ENCODE results near the gene ADAM15.
A peak's percentile ranks its signal among the peaks of the same experiment; 100 is the strongest.

Gene ADAM15

DNA sequence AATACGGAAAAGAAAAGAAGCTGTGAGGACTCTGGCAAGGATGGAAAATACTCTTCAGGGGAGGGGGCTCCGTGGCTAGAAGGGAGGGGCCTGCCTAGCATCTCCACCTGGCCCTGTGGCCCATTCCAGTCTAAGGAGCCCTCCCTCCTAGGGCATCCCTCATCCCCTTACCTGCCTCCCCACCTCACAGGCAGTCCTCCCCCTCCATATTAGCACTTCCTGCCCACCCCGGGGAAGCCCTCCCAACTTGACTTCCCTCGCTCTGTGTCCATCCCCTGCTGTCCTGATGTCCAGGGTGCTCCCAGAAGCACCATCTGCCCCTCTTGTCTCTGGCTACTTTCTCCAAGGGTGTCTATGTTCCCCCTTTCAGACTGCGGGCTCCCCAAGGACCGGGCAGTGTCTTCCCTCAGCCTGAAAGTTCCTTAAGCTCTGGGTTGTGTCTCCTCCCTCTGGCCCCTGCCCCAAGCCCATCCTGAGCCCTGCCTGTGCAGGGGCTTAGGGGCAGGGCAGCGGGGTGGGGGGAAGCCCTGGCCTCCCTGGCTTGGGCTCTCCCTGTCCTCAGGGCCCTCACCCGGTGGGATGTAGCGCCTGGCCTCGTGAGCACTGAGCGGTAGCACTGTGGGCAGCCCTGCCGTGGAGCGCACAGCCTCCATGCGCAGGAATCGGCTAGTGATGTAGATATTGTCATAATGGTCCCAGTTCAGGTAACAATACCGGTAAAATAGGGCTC lies 21.4 kb upstream of the ADAM15 start:
- DNase-seq (ENCODE audit: low read depth in 2 of 3, low spot score in 1 of 3), result no peak

DNA sequence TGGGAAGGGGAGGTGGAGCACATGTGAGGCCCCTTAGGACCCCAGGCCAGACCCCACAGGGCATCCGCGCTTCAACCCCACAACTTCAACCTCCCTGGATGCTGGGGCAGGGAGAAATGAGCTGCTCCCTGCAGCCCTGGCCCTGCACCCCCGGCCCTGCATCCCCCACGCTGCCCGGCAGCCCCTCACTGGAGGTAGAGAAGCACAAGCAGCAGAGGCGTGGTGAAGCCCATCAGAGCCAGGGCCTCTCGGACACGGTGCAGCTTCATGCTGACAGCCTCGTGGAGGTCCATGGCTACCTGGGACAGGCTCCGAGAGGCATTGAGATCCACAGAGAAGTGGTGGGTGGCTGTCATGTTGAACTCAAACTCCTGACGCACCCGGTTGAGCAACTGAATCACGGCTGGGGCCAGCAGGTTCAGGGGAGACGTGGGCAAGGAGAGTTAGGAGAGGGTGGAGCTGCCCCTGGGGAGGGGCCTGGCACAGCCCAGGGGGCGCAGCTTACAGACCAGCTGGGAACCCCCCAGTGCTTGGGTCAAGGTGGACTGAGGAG lies 20.8 kb upstream of the ADAM15 start:
- DNase-seq (ENCODE audit: low read depth in 2 of 3, low spot score in 1 of 3), result no peak

DNA sequence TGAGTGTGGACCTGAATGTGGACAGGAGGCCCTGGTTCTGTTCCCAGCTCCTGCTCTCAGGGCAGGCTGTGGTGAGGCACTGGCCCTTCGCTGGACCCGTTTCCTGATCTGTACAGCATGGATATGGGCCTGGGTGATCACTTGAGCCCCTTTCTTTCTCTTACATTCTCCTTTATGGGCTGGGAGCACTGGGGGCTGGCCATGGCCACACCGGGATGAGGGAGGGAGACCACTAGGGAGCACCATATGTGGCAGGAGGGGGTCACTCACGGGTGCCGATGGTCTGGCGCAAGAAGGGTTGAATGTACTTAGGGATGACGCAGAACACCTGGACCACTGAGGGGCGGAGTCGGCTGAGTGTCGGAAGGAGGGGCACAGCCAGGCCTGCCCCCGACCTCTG lies 20.2 kb upstream of the ADAM15 start:
- no peak for DNase-seq (ENCODE audit: low read depth in 2 of 3, low spot score in 1 of 3)

DNA sequence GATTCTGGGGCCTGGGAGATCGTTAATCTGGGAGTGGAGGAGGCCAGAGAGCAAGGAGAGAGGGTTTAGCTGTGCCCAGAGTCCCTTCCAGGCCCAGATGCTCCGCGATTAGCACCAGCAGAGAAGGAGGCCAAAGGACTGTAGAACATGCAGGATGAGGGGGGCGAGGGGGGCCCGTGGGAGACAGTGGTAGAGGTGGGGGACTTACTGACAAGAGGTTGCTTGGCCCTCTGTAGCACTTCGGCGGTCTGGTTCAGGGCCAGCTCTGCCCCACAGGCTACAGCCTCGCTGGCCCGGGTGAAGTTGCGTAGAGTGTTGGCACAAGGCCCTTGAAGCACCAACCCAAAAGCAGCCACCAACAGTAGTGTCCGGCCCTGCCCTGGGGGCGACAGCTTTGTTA lies 18.2 kb upstream of the ADAM15 start:
- DNase-seq (ENCODE audit: low read depth in 2 of 3, low spot score in 1 of 3), result no peak

DNA sequence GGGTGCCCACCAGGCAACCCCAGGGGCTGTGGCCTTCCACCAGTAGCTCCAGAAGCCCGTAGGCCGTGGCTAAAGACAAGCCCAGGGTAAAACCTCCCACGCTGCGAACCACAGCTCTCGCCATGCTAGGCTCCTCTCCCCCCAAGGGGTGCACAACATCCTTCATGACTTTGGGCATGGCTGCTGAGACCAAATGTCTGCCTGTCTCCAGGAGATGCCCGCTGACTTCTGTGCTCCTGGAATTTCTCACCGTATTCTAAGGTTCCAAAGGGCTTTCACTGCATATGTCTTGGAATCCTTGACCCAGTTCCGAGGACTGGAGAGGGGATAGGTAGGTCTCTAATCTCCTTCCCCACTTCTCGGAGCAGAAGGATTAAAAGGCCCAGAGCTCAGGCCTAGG lies 17.6 kb upstream of the ADAM15 start, which contains the start of the genes DCST1 and DCST2:
Gene DCST1 (plus strand): TSS at position 301 of the 400 bp plus-strand sequence. CDS start 213 bp downstream, outside the sequence.
Gene DCST2 (minus strand): TSS at position 258 of the 400 bp plus-strand sequence. CDS start 80 bp downstream, at position 178.
- DNase-seq (ENCODE audit: low read depth in 2 of 3, low spot score in 1 of 3), result no peak

DNA sequence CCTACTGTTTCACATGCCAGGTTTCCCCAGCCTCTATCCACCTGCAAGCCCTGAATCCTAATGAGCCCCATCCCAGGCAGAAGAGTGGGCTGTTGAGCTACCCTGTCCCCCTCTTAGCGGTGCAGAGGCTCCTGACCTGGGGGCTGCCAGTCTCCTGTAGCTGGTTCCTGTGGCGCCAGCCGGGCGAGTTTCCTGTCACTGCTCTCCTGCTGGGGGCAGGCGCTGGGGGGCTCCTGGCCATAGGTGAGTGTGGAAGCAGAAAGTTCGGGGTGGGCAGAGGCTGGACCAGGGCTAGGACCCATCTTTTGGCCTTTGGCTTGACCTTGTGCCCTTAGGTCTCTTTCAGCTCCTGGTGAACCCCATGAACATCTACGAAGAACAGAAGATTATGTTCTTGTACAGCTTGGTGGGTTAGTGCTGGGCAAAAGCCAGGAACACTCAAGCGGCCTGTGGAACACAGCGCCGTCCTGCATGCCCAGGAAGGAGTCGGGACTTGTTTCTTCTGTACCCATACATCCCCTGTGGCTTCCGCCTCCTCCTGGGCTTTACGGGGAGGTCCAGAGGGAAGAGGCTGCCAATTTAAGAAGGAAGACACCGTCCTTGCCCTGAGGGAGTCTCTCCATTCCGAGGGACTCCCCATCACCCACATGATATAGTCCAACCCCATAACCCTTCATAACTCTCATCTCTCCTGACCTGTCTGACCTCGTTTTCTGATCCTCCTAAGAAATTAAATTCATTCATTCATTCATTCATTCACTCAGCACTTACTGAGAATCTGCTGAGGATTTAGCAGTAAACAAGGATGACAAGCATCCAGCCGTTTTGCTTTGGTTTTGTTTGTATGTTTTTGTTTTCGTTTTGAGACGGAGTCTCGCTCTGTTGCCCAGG lies 16.6 kb upstream of the ADAM15 start:
- no peak for DNase-seq (ENCODE audit: low read depth in 2 of 3, low spot score in 1 of 3)

DNA sequence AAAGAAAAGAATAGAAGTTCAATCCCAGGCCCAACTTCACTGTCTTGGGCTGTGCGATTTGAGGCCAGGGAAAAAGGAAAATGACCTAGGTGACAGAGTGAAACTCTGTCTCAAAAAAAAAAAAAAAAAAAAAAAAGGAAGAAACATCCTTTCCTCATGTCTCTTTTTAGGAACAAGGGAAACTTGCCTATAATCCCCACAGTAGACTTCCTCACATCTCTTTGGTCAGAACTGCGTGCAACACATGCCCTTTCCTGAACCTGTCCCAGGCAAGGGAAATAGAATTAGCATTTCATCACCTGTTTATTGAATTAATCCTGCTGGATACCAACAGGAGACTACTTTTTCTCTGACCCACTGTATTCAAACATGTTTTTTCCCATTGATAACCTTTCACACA lies 15.2 kb upstream of the ADAM15 start:
- no peak for DNase-seq (ENCODE audit: low read depth in 2 of 3, low spot score in 1 of 3)

DNA sequence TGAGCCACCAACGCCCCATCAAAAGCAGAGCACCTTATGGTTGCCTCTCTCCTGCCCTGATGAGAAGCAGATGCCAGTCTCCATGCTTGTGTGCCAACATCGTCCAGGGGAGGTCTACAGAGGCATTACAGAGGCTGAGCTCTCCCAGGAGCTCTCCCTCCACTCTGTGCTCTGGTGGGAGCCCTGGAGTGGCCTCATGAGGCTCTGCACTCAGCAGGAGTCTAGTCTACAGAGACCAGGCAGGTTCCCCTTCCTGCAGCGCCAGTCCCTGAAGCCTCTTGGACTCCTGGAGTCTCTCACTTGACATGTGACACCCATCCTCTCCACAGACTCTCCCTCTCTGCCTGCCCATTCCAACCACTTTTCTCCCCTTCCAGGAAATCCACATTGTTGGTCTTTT lies 14.1 kb upstream of the ADAM15 start:
- DNase-seq (ENCODE audit: low read depth in 2 of 3, low spot score in 1 of 3), result no peak

DNA sequence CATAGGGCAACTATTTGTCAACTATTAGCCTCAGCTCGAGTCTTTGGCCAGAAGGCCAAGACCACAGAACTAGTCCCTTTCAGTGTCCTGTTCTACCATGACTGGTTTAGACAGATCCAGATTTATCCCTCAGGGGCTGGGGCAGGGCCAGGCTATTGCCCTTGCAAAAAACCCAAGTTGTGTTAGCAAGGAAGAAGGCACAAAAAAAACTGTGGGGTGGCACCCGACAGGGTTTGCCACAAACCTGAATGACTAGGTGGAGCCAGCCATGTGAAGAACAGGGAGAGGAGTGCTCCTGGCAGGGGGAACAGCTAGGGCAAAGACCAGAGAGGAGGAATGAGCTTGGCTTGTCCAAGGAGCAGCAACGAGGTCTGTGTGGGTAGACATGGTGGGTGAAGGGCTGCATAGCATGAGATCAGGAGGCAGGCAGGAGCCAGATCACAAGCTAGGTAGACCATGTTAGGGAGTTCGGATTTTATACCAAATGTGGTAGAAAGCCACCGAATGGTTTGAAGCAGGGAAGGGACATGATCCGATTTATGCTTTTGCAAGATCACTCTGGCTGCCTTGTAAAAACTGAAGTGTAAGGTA lies 13.2 kb upstream of the ADAM15 start:
- DNase-seq (ENCODE audit: low read depth in 2 of 3, low spot score in 1 of 3), result no peak

DNA sequence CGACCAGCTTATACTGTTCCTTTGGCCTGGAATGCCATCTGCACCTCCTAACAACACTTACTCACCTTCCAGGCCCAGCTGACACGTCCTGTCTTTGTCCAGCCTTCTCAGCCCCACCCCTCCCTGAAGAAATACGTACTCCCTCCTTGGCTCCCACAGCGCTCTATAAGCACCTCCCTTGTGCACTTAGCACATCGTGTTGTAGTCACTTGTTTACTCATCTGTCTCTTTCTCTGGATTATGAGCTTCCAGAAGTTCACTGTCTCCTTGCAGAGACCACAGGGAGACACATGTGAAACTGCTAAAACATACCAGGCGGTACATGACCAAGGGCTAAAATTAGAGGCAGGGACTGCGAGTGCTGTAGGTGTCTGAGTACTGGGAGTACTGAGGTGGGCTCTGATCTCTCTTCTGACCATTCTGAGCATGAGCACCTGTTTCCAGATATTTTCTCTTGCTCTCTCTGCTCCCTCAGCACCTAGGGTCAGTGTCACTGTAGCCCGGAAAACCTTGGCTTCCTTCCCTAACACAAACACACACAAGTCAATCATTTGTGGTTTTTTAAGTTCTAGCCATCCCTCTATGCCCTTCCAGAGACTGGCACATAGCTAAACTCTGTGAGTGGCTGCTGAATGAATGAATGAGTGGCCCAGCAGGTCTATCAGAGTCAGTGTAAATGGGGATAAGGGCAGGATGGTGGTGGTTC lies 12.4 kb upstream of the ADAM15 start:
- no peak for DNase-seq (ENCODE audit: low read depth in 2 of 3, low spot score in 1 of 3)

DNA sequence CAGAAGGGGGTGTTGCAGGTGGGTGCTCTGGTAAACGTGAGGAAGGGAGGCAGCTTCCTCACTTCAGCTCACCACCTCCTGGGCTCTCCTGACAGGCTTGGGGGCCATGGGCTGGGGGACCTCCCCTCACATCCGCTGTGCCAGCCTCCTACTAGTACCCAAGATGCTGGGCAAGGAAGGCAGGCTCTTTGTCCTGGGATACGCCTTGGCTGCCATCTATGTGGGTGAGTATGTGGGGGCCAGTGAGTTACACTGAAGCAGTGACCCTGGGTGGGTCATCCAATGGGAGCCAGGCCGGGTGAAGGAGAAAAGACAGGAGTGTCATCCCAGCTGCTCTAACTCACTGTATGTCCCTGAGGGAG lies 11.8 kb upstream of the ADAM15 start:
- DNase-seq (ENCODE audit: low read depth in 2 of 3, low spot score in 1 of 3), result no peak

DNA sequence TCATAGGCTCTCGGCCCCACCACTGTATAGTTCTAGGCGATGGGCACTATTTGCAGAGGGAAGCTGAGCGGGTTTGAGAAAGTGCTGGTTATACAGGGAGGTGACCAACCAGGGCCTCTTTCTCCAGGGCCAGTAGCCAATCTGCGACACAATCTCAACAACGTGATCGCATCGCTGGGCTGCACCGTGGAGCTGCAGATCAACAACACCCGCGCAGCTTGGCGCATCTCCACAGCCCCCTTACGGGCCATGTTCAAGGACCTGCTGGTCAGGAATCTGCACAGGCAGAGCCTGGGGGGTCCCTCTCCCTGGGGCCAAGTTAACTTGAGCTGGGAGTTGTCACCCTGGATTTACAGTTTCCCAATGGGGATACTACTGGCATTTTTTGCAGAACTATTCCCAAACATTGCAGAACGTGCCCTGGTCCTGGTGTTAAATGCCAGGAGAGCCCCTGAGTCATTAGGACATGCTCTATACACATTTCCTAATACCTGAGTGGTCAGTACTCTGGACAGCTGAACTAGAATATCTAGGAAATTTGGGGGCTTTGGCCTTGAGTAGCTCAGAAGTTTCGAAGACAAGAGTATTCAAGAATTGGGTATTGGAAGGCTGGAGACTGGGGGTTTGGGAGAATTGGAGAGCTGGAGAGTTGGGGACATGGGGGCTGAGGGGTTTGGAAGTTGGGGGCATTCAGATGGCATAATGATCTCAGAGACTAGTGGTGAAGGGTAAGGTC lies 10.6 kb upstream of the ADAM15 start:
- no peak for DNase-seq (ENCODE audit: low read depth in 2 of 3, low spot score in 1 of 3)

DNA sequence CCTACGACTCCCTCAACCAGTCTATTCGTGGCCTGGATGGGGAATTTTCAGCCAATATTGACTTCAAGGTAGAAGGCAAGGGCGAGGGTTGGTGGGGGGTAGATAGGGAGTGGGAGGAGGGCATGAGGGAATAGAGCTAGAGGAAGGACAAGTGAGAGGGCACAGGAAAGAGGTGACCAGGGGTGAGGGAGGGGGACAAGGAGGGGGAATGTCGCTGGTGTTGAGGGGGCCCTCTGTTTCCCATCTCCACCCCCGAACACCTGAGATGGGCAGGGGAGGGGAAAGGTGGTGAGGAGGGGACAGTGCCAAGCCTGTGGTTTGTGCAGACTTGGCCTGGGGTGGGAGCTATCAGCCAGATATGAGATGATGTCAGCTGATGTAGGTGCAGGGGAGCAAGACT lies 8.3 kb upstream of the ADAM15 start:
- DNase-seq (ENCODE audit: low read depth in 2 of 3, low spot score in 1 of 3), result no peak

DNA sequence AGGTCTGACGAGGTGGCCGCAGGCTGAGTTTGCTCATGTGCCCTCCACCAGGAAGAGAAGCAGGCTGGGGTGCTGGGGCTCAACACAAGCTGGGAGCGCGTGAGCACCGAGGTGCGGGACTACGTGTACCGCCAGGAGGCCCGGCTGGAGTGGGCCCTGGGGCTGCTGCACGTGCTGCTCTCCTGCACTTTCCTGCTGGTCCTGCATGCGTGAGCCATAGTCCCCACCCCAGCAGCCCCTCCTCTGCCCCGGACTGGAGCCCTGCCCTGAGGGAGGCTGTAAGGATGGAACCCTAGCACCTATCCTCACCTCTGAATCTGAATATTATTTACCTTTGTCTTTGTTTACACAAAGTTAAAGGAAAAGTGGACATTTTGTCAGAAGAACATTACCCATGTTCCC lies 7.8 kb upstream of the ADAM15 start:
- no peak for DNase-seq (ENCODE audit: low read depth in 2 of 3, low spot score in 1 of 3)

DNA sequence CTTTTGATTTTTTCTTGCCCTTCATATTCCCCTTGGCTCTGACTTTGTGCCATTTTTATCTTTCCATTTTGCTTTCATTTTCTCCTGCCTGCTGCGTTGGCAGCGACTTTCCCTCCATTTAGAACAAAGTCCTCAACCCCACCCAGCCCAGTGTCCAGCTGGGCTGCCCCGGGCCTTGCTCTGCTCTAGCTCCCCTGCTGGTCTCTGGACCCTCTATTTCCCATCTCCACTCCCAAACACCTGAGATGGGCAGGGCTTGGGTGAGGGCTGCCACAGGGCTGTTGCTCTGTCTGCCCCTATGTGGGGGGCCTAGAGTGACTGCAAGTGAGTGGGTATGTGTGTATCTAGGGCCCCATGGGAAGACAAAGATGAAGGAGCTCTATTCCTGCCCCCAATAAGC lies 7.3 kb upstream of the ADAM15 start:
- DNase-seq (ENCODE audit: low read depth in 2 of 3, low spot score in 1 of 3), result no peak

DNA sequence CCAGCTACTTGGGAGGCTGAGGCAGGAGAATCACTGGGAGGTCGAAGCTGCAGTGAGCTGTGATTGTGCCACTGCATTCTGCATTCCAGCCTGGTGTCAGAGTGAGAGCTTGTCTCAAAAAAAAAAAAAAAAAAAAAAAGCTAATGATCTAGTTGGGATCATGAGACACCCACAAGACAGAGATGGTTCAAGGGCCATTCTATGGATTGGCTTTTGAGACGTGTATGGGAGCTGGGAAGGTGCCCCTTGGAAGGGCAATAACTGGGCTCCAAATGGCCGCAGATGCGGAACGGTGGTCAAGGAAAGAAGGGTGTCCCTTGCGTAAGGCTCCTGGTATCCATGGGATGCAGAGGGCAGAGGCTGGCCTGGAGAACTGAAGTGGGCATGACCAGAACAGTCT lies 6.8 kb upstream of the ADAM15 start:
- no peak for DNase-seq (ENCODE audit: low read depth in 2 of 3, low spot score in 1 of 3)

DNA sequence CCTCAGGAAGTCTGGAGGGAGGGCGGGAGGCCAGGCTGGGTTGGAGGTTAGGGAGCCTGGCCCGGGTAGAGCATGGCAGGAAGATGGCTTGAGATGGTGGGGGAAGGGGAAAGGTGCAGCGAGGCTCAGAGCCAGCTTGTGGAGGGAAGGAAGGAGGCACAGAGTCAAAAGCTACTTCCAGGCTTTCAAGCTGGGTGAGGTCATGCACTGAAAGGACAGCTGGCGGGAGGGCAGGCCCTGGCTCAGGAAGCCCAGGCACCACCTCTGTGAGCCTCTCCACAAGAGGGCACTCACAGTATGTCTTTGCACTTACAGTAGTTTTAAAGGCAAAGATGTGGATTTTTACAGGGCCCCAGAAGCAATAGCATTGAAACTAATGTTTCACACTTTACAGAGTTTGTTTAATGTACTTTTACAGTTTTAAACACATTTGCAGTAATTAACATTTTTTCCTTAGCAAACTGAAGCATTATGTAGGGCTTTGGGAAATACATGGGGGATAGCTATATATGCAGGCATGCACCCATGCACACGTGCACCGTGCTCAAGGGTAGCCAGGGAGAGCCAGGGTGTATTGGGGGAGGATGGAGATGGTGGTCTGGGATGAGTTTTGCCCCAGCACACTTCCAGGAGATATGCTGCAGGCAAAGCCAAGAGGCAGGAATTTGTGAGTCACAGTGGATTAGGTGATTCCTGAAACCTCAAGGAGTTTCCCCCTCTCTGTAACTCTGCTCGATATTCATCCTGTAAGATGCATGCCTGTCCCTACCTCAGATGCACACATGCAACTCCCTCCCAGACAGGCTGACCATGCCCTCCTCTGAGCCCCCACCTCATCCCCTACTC lies 6.1 kb upstream of the ADAM15 start:
- DNase-seq (ENCODE audit: low read depth in 2 of 3, low spot score in 1 of 3), result peak in 1 of 3 donors; percentile 49

DNA sequence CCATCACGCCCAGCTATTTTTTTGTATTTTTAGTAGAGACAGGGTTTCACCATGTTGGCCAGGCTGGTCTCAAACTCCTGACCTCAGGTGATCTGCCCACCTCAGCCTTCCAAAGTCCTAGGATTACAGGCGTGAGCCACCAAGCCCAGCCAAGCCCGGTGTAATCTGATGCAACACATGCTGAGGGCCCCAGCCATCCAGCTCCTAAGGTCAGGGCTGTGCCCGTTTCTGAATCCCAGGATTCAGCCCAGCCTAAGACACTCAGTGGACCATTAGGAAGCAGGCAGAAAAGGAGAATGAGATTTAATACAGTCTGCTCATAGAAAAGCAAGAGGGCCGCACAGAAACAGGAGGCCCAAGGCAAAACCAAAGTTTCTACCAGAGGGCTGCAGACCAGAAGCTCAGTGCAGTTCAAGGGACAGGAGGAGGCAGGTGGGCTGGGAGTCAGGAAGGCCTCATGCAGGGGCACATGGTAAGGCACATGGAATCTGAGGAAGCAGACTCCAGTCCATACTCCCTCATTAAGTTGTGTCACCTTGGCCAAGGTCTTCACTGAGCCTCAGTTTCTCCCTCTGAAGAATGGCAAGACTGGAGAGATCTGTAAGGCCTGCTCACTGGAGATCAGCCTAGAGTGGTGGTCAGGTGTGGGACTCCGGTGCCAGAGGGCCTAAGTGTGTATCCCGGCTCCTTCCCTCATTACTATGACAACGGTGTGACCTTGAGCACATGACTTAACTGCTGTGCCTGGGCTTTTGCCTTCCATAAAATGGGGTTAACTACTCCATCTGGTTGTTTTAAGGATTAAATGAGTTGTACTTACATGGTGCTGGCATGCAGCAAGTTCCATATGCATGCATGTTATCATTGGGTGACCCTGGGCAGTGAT lies 2.4 kb upstream of the ADAM15 start:
- no peak for DNase-seq (ENCODE audit: low read depth in 2 of 3, low spot score in 1 of 3)

Measured in stimulated activated CD4-positive, alpha-beta T cell treated with anti-CD3 and anti-CD28 coated beads, Interleukin-12 subunit alpha, Interleukin-12 subunit beta, amount 100 ng/mL, for 48 hours (primary cell).